Measurements from ENCODE around the gene GPR146.
A peak's percentile ranks its signal among the peaks of the same experiment; 100 is the strongest.

GPR146 gene

GRCh38 chr7:1079546-1079945, 35.2 kb downstream of the GPR146 start:
- FAIRE-seq = no peak

GRCh38 chr7:1080252-1080920, 36.0 kb downstream of the GPR146 start:
- FAIRE-seq = no peak

- FAIRE-seq = no peak
These were observed 36.5 kb downstream of the GPR146 start for GRCh38 chr7:1080921-1081255.

- no peak for FAIRE-seq
These were observed 37.0 kb downstream of the GPR146 start for GRCh38 chr7:1081336-1081735.

- no peak for FAIRE-seq
These were observed 37.6 kb downstream of the GPR146 start for GRCh38 chr7:1081931-1082401.

GRCh38 chr7:1083729-1084657, 39.6 kb downstream of the GPR146 start:
- no peak for FAIRE-seq

GRCh38 chr7:1085266-1085665, 40.9 kb downstream of the GPR146 start:
- FAIRE-seq = no peak

GRCh38 chr7:1085910-1086421, 41.6 kb downstream of the GPR146 start:
- peak; percentile 42 for FAIRE-seq

- FAIRE-seq = peak; percentile 71
These were observed 42.5 kb downstream of the GPR146 start for GRCh38 chr7:1086588-1087464.

GRCh38 chr7:1087465-1087814, 43.1 kb downstream of the GPR146 start:
- no peak for FAIRE-seq

- FAIRE-seq = peak; percentile 80
These were observed 43.9 kb downstream of the GPR146 start, which contains the start of gene GPER1 for GRCh38 chr7:1087952-1088920. TSS of gene GPER1 (plus strand) at chr7:1088113. CDS start at chr7:1091729, 3,616 bp downstream.

- FAIRE-seq = no peak
These were observed 45.9 kb downstream of the GPR146 start for GRCh38 chr7:1090236-1090635.

- no peak for FAIRE-seq
These were observed 46.6 kb downstream of the GPR146 start for GRCh38 chr7:1090686-1091643.

GRCh38 chr7:1091644-1092027, 47.3 kb downstream of the GPR146 start:
- no peak for FAIRE-seq

- FAIRE-seq = no peak
These were observed 47.9 kb downstream of the GPR146 start for GRCh38 chr7:1092161-1092632.

GRCh38 chr7:1092806-1093501, 48.6 kb downstream of the GPR146 start:
- no peak for FAIRE-seq

- FAIRE-seq = no peak
These were observed 49.1 kb downstream of the GPR146 start for GRCh38 chr7:1093502-1093843.

GRCh38 chr7:1093916-1094508, 49.7 kb downstream of the GPR146 start:
- no peak for FAIRE-seq

- FAIRE-seq = no peak
These were observed 50.5 kb downstream of the GPR146 start for GRCh38 chr7:1094870-1095269.
